Astrocyte (in vitro differentiated cells and primary cell): ENCODE data around the gene KLK2. TPM values are rescaled to one million over a fixed set of nuclear protein-coding genes. Genes with fewer than 3 reads are reported as not detected.

Source experiments
- DNase-seq: peaks from one replicate; pipeline ENCODE4 v3.0.0-alpha.2; 2010; ENCODE audit warnings: low read depth
- FAIRE-seq: peaks from 2 replicates; lab custom pipeline; 2011; peaks lifted over from hg19 to GRCh38; lab: Jason Lieb, UNC
- H2AFZ ChIP-seq: 2 replicates; pipeline ENCODE4 v1.6.0; 2012; ENCODE audit warnings: low read depth, low read length, inconsistent platforms
- H3K27ac ChIP-seq: 2 replicates; pipeline ENCODE4 v1.5.1; 2011; ENCODE audit warnings: low read depth, low read length, inconsistent platforms
- H3K27me3 ChIP-seq: 2 replicates; pipeline ENCODE4 v1.6.0; 2011; ENCODE audit warnings: low read length, inconsistent platforms; ENCODE audit not compliant: insufficient read depth
- H3K36me3 ChIP-seq: 2 replicates; pipeline ENCODE4 v1.5.1; 2011; ENCODE audit warnings: low read length, inconsistent platforms; ENCODE audit not compliant: insufficient read depth
- H3K4me1 ChIP-seq: 2 replicates; pipeline ENCODE4 v1.5.1; 2011; ENCODE audit warnings: low read length, inconsistent platforms; ENCODE audit not compliant: insufficient read depth
- H3K4me2 ChIP-seq: 2 replicates; pipeline ENCODE4 v1.6.0; 2012; ENCODE audit warnings: low read length, inconsistent platforms
- H3K4me3 ChIP-seq: 2 replicates; pipeline ENCODE4 v1.5.1; 2011; ENCODE audit warnings: low read depth, mild to moderate bottlenecking, low read length, inconsistent platforms; ENCODE audit not compliant: insufficient read depth
- H3K79me2 ChIP-seq: 2 replicates; pipeline ENCODE4 v1.6.0; 2012; ENCODE audit warnings: mild to moderate bottlenecking, low read length, inconsistent platforms; ENCODE audit not compliant: insufficient read depth
- H3K9ac ChIP-seq: 2 replicates; pipeline ENCODE4 v1.6.0; 2012; ENCODE audit warnings: mild to moderate bottlenecking, low read length, inconsistent platforms
- H3K9me3 ChIP-seq: 2 replicates; pipeline ENCODE4 v1.5.1; 2012; ENCODE audit warnings: low read depth, mild to moderate bottlenecking, low read length, inconsistent platforms; ENCODE audit not compliant: insufficient read depth
- H4K20me1 ChIP-seq: 2 replicates; pipeline ENCODE4 v1.6.0; 2012; ENCODE audit warnings: low read length, inconsistent platforms; ENCODE audit not compliant: insufficient read depth
- H3K27ac Mint-ChIP-seq: one replicate; pipeline ENCODE4 v1.8.0; 2021; ENCODE audit warnings: mild to moderate bottlenecking, mixed read lengths; ENCODE audit not compliant: unreplicated experiment
- H3K27me3 Mint-ChIP-seq: one replicate; pipeline ENCODE4 v1.8.0; 2021; ENCODE audit warnings: low read depth, mixed read lengths; ENCODE audit not compliant: unreplicated experiment
- H3K36me3 Mint-ChIP-seq: one replicate; pipeline ENCODE4 v1.8.0; 2021; ENCODE audit warnings: low read depth, mixed read lengths; ENCODE audit not compliant: unreplicated experiment
- H3K4me1 Mint-ChIP-seq: one replicate; pipeline ENCODE4 v1.8.0; 2021; ENCODE audit warnings: low read depth, mixed read lengths; ENCODE audit not compliant: unreplicated experiment
- H3K4me3 Mint-ChIP-seq: one replicate; pipeline ENCODE4 v1.8.0; 2021; ENCODE audit warnings: mild to moderate bottlenecking, moderate library complexity, mixed read lengths; ENCODE audit not compliant: unreplicated experiment
- H3K9me3 Mint-ChIP-seq: one replicate; pipeline ENCODE4 v1.8.0; 2021; ENCODE audit warnings: mild to moderate bottlenecking, mixed read lengths; ENCODE audit not compliant: unreplicated experiment
- CTCF ChIP-seq: IDR thresholded peaks from 2 replicates; pipeline ENCODE4 v1.5.1; 2011; ENCODE audit warnings: low read depth, mild to moderate bottlenecking, inconsistent platforms, low read length, moderate library complexity; ENCODE audit not compliant: insufficient read depth
- EZH2 ChIP-seq: IDR thresholded peaks from 2 replicates; pipeline ENCODE4 v1.6.1; 2012; ENCODE audit warnings: mild to moderate bottlenecking, low read length, inconsistent platforms; ENCODE audit not compliant: insufficient read depth
- total RNA-seq: library from RNA; stranded (reverse); gene quantifications from 2 replicates; pipeline ENCODE4 v1.2.1, GENCODE V29; 2021

Gene KLK2
- total RNA-seq, 1 donor from 2014 or later: not detected

GRCh38 chr19:50880241-50880640, 7.0 kb downstream of the KLK2 start:
- H4K20me1 ChIP-seq: no peaks in the 10 kb centered on the region
- no peak overlapping the region for H3K27ac Mint-ChIP-seq
- no peak overlapping the region for H3K27ac ChIP-seq
- H3K36me3 Mint-ChIP-seq: no peaks in the 10 kb centered on the region
- no peak overlapping the region for H3K4me3 ChIP-seq
- H3K9me3 ChIP-seq: no peaks in the 10 kb centered on the region
- H3K27me3 Mint-ChIP-seq: peaks cover 22% of the 10 kb centered on the region
- H3K9me3 Mint-ChIP-seq: peaks cover 6% of the 10 kb centered on the region
- H3K4me1 ChIP-seq: no peaks in the 10 kb centered on the region
- H3K9ac ChIP-seq: no peak overlapping the region
- H2AFZ ChIP-seq: no peak overlapping the region
- H3K79me2 ChIP-seq: no peaks in the 10 kb centered on the region
- no peak overlapping the region for H3K4me3 Mint-ChIP-seq
- no peak overlapping the region for H3K4me2 ChIP-seq
- TF ChIP-seq CTCF: no peak
- TF ChIP-seq EZH2: no peak
- FAIRE-seq: no peak
- H3K36me3 ChIP-seq: no peaks in the 10 kb centered on the region
- H3K4me1 Mint-ChIP-seq: no peaks in the 10 kb centered on the region
- H3K27me3 ChIP-seq: no peaks in the 10 kb centered on the region
- DNase-seq: no peak

GRCh38 chr19:50882188-50882587, 8.9 kb downstream of the KLK2 start:
- no peaks in the 10 kb centered on the region for H3K9me3 ChIP-seq
- no peak for TF ChIP-seq CTCF
- TF ChIP-seq EZH2: no peak
- no peaks in the 10 kb centered on the region for H3K4me1 Mint-ChIP-seq
- H2AFZ ChIP-seq: no peak overlapping the region
- no peaks in the 10 kb centered on the region for H3K36me3 ChIP-seq
- H3K9me3 Mint-ChIP-seq: peaks cover 13% of the 10 kb centered on the region
- no peaks in the 10 kb centered on the region for H3K27me3 ChIP-seq
- no peak overlapping the region for H3K4me3 Mint-ChIP-seq
- H3K4me2 ChIP-seq: no peak overlapping the region
- no peak overlapping the region for H3K9ac ChIP-seq
- no peak for DNase-seq
- peaks cover 25% of the 10 kb centered on the region for H3K27me3 Mint-ChIP-seq
- no peak overlapping the region for H3K27ac Mint-ChIP-seq
- H3K4me1 ChIP-seq: no peaks in the 10 kb centered on the region
- no peak overlapping the region for H3K27ac ChIP-seq
- H4K20me1 ChIP-seq: no peaks in the 10 kb centered on the region
- no peak overlapping the region for H3K4me3 ChIP-seq
- no peaks in the 10 kb centered on the region for H3K79me2 ChIP-seq
- no peak for FAIRE-seq
- no peaks in the 10 kb centered on the region for H3K36me3 Mint-ChIP-seq

GRCh38 chr19:50889638-50890037, 16.4 kb downstream of the KLK2 start:
- Mint-ChIP-seq H3K9me3 (peaks cover 19% of the 10 kb centered on the region), H3K27ac (no peak overlapping the region), H3K27me3 (peaks cover 12% of the 10 kb centered on the region), H3K36me3 (no peaks in the 10 kb centered on the region), H3K4me1 (no peaks in the 10 kb centered on the region), H3K4me3 (no peak overlapping the region)
- no peaks in the 10 kb centered on the region for H3K27me3 ChIP-seq
- no peaks in the 10 kb centered on the region for H4K20me1 ChIP-seq
- no peaks in the 10 kb centered on the region for H3K9me3 ChIP-seq
- no peaks in the 10 kb centered on the region for H3K79me2 ChIP-seq
- TF ChIP-seq CTCF: no peak
- no peak for TF ChIP-seq EZH2
- H3K4me3 ChIP-seq: no peak overlapping the region
- H3K27ac ChIP-seq: no peak overlapping the region
- no peaks in the 10 kb centered on the region for H3K4me1 ChIP-seq
- H3K4me2 ChIP-seq: no peak overlapping the region
- no peak overlapping the region for H2AFZ ChIP-seq
- H3K36me3 ChIP-seq: no peaks in the 10 kb centered on the region
- DNase-seq (no peak), FAIRE-seq (no peak)
- no peak overlapping the region for H3K9ac ChIP-seq
